Spinal cord (tissue), 10 donors: ENCODE measurements around the gene DHRS7B. TPM values are rescaled to one million over a fixed set of nuclear protein-coding genes. Genes with fewer than 3 reads are reported as not detected.
"Not testable (repeated sequence)": the region's sequence is repeated elsewhere in the genome, so short reads cannot be mapped to it uniquely, and the experiment has no call there.

Experiments used
- DNase-seq, 6 donors: peaks; one replicate each; pipeline versions ENCODE4 v3.0.0 to v3.0.0-alpha.2; 2013 to 2015; ENCODE audit warnings: low spot score in 6 of 6, low read depth in 4 of 6
- H3K27ac ChIP-seq: one replicate; pipeline ENCODE4 v1.5.1; 2013; ENCODE audit warnings: low read depth, low read length, control low read depth
- H3K27me3 ChIP-seq: one replicate; pipeline ENCODE4 v1.6.1; 2013; ENCODE audit warnings: low read length; ENCODE audit not compliant: control insufficient read depth, insufficient read depth
- H3K36me3 ChIP-seq: one replicate; pipeline ENCODE4 v1.6.1; 2013; ENCODE audit warnings: low read length; ENCODE audit not compliant: control insufficient read depth, insufficient read depth
- H3K4me1 ChIP-seq: one replicate; pipeline ENCODE4 v1.6.1; 2013; ENCODE audit warnings: low read length; ENCODE audit not compliant: control insufficient read depth, insufficient read depth
- H3K4me3 ChIP-seq: one replicate; pipeline ENCODE4 v1.5.1; 2013; ENCODE audit warnings: low read depth, low read length, control low read depth
- H3K9me3 ChIP-seq: one replicate; pipeline ENCODE4 v1.6.1; 2013; ENCODE audit warnings: low read length; ENCODE audit not compliant: control insufficient read depth, insufficient read depth
- WGBS: methylation state at CpG from one replicate; pipeline ENCODE4 v1.1.5; 2013; ENCODE audit warnings: missing lambda C conversion rate; ENCODE audit not compliant: insufficient coverage; 5-methylcytosine and 5-hydroxymethylcytosine counted together
- polyA plus RNA-seq, 2 donors: library from polyadenylated mRNA; unstranded; fragments of 120-200 nt; gene quantifications; one replicate each; pipeline ENCODE4 v1.2.1, GENCODE V29; 2013; ENCODE audit not compliant: insufficient read length in 2 of 2
- total RNA-seq, 2 donors: library from RNA; depleted of rRNA in 1 of 2; stranded (reverse); fragments of 120-200 nt in 1 of 2; fragments of >200 nt in 1 of 2; gene quantifications; one replicate each; pipeline versions ENCODE4 v1.2.3 to v1.2.4, GENCODE V29; 2013 to 2014
- donor health status: healthy.

Gene DHRS7B
- total and polyA plus RNA-seq, 4 donors: 20.3 to 43.2 (median 31.9) TPM

DNA sequence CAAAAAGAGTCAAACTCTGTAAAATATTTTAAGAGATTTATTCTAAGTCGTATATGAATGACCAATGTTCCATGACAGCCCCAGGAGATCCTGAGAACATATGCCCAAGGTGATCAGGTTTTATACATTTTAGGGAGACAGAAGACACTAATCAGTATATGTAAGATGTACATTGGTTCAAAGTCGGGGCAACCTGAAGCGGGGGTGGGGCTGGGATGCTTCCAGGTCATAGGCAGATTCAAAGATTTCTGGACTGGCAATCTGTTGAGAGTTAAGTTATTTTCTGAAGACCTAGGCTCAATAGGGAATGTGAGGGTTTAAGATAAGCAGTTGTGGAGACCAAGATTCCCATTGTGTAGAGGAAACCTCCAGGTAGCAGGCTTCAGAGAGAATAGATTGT, 20.4 kb upstream of the DHRS7B start:
- H3K9me3 ChIP-seq: no peaks in the 10 kb centered on the region
- H3K27ac ChIP-seq: no peak overlapping the region
- H3K36me3 ChIP-seq: no peaks in the 10 kb centered on the region
- H3K27me3 ChIP-seq: no peaks in the 10 kb centered on the region
- no peak for DNase-seq
- H3K4me3 ChIP-seq: no peak overlapping the region
- WGBS: 92% methylated on average over 2 of the region's 3 CpGs
- H3K4me1 ChIP-seq: no peaks in the 10 kb centered on the region

DNA sequence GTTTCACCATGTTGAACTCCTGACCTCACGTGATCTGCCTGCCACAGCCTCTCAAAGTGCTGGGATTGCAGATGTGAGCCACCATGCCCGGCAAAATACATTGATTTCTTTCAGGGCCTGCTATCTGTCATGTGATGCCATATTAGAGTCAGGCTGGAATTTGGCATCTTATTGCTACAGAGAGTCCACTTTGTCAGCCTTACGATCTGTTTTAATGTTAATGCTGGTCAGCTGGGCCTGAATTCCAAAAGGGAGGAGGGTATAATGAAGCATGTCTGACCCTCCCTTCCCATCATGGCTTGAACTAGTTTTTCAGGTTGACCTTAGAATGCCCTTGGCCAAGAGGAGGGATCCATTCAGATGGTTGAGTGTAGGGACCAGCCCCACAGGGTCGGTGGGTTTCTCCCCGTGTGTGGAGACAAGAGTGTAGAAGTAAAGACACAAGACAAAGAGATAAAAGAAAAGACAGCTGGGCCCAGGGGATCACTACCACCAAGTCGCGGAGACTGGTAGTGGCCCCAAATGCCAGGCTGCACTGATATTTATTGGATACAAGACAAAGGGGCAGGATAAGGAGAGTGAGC, 19.6 kb upstream of the DHRS7B start:
- H3K4me3 ChIP-seq, H3K36me3 ChIP-seq, H3K27ac ChIP-seq, DNase-seq, H3K9me3 ChIP-seq, H3K27me3 ChIP-seq, H3K4me1 ChIP-seq: not testable (repeated sequence)
- WGBS: 67% methylated on average over 5 of the region's 7 CpGs

DNA sequence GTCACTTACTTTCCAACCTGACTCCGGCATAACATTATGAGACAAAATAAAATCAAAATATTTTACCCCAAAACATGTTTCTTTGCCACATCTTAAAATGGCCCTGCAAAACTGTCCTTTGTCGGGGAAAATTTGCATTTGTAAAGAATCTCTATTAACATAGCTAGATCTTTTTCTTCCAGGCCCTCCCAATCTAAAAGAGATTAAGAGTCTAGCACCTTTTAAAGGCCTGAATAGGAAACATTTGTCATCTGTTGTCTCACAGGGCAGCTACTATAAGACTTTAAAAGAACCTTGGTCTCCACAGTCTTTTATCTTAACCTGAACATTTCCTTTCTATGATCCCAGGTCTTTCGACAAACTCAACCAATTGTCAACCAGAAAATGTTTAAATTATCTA, 18.1 kb upstream of the DHRS7B start:
- Histone ChIP-seq H3K27ac (no peak overlapping the region), H3K36me3 (no peaks in the 10 kb centered on the region), H3K4me3 (no peak overlapping the region), H3K27me3 (no peaks in the 10 kb centered on the region), H3K4me1 (no peaks in the 10 kb centered on the region), H3K9me3 (no peaks in the 10 kb centered on the region)
- no peak for DNase-seq
- 100% methylated on average over 1 of the region's 3 CpGs for WGBS

DNA sequence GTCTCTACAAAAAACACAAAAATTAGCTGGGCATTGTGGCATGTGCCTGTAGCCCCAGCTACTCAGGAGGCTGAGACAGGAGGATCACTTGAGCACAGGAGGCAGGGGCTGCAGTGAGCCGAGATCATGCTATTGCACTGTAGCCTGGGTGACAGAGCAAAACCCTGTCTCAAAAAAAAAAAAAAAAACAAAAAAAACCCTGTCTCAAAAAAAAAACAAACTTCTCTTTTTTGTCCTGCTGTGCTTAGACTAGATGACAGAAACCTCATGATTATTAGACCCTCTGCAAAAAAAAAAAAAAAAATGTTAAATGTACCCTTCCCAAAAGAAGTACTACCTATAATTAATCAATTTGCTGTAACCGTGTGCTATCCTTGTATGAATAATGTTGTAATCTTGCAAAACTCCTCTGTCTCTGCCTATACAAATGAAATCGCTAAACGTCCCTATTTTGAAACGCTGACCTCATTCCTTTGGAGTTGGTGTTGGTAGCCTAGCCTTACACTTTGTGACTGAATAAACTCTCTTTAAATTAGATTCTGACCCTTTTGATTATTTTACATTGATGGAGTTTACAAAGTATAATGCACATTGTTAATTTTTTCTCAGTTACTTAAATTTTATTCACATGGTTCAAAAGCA, 13.6 kb upstream of the DHRS7B start:
- WGBS: no CpG with 5 or more reads among the region's 5 CpGs
- Histone ChIP-seq H3K4me3 (no peak overlapping the region), H3K36me3 (no peaks in the 10 kb centered on the region), H3K4me1 (no peaks in the 10 kb centered on the region), H3K27ac (no peak overlapping the region), H3K9me3 (no peaks in the 10 kb centered on the region), H3K27me3 (no peaks in the 10 kb centered on the region)
- DNase-seq: no peak

DNA sequence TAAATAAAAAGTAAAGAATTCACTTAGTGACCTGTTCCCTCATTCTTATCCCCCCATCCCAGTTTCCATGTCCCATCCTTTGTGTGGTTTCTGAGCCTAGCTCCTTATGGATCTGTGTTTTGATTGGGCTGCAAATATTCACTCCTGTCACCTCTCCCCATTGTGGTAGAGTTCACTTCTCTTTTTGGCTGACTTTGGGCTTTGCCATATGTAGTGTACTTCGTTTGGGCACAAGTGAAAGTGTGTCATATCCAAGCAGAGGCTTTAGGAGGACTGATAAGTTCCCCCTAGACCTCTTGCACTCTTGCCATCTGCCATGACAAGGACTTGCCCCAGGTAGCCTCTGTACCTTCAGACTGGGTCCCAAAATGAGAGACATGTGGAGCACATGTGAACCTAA, 13.0 kb upstream of the DHRS7B start:
- H3K27me3 ChIP-seq: no peaks in the 10 kb centered on the region
- no peak for DNase-seq
- H3K36me3 ChIP-seq: no peaks in the 10 kb centered on the region
- no peak overlapping the region for H3K4me3 ChIP-seq
- no peaks in the 10 kb centered on the region for H3K4me1 ChIP-seq
- no peaks in the 10 kb centered on the region for H3K9me3 ChIP-seq
- no peak overlapping the region for H3K27ac ChIP-seq
- no CpG with 5 or more reads among the region's 1 CpG for WGBS

DNA sequence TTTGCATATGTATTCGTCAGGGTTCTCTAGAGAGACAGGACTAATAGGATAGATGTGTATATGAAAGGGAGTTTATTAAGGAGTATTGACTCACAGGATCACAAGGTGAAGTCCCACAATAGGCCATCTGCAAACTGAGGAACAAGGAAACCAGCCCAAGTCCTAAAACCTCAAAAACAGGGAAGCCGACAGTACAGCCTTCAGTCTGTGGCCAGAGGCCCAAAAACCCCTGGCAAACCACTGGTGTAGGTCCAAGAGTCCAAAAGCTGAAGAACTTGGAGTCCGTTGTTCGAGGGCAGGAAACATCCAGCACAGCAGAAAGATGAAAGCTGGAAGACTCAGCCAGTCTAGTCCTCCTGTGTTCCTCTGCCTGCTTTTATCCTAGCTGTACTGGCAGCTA, 12.0 kb upstream of the DHRS7B start:
- WGBS: 78% methylated on average over 3 of the region's 4 CpGs
- not testable (repeated sequence) for H3K4me3 ChIP-seq, H3K9me3 ChIP-seq, DNase-seq, H3K4me1 ChIP-seq, H3K27me3 ChIP-seq, H3K27ac ChIP-seq, H3K36me3 ChIP-seq

DNA sequence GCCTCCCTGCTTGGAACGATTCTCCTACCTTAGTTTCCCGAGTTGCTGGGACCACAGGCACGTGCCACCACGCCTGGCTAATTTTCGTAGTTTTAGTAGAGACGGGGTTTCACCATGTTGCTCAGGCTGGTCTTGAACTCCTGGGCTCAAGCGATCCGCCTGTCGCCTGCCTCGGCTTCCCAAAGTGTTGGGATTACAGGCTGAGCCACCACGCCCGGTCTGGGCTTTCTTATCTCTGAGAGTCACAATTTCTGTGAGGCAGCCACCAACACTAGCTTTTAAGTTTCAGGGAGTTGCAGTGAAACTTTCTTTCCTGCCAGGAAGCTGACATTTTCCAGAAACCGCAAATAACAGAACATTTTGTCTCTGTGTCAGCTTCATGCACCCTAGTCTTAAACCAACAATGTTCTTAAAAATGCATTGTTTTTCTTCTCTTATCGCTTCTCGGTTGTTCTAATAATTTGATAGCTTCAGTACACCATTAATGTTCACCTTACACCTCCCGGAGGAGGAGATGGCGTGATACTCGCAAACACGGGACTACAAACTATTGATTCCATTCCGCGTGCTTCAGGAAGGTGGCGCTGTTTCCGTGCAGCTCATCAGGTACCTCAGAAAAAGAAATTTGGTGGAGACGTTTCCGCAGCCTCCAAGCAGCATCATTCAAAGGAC, 7.4 kb upstream of the DHRS7B start:
- WGBS: 58% methylated on average over 16 of the region's 25 CpGs
- Histone ChIP-seq H3K27ac (no peak overlapping the region), H3K4me3 (no peak overlapping the region), H3K27me3 (peaks cover 3% of the 10 kb centered on the region), H3K9me3 (no peaks in the 10 kb centered on the region), H3K4me1 (no peaks in the 10 kb centered on the region), H3K36me3 (no peaks in the 10 kb centered on the region)
- DNase-seq: peak in 5 of 6 donors; percentile 45 to 90 (median 54)

DNA sequence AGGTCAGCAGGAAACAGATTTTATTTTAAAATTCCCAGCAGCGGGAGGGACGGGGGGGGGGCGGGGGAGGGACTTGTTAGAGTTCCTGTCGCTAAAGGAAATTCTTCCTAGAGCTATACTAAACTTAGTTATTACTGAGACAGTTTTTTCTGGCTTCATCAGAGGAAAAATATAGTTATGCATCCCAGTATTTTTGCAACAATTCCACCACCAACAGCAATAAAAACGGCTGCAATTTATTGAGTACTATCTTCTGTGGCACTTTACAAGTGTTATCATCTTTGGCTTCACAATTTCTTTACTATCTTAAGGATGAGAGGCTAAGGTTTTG, 6.9 kb upstream of the DHRS7B start:
- no peak overlapping the region for H3K27ac ChIP-seq

DNA sequence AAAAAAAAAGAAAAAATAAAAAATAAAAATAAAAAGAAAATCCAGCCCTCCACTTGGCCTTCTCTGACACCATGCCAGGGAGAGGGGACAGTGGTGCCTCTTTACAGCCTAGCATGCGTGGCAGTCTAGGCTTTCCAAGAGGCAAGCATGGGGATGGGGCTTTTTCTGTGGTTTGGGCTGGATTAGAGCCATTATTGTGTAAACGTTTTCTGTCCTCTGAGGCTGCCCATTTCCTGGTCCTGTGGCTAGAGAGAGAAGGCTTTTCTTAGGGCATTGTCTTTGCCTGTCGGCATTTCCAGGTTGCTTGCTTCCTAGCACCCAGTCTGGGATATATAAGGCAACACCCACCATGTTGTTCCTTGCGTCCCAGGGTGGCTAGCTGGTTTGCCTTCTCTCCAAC, 2.7 kb upstream of the DHRS7B start:
- H3K4me1 ChIP-seq: no peaks in the 10 kb centered on the region
- H3K27me3 ChIP-seq: peaks cover 3% of the 10 kb centered on the region
- WGBS: 43% methylated on average over 1 of the region's 4 CpGs
- DNase-seq: no peak
- H3K36me3 ChIP-seq: no peaks in the 10 kb centered on the region
- no peak overlapping the region for H3K27ac ChIP-seq
- H3K9me3 ChIP-seq: no peaks in the 10 kb centered on the region
- no peak overlapping the region for H3K4me3 ChIP-seq

More for the DNA sequence above, 6.9 kb upstream of the DHRS7B start:
- no peaks in the 10 kb centered on the region for H3K36me3 ChIP-seq
- no peak overlapping the region for H3K4me3 ChIP-seq
- DNase-seq: no peak
- no peaks in the 10 kb centered on the region for H3K4me1 ChIP-seq
- no CpG with 5 or more reads among the region's 5 CpGs for WGBS
- peaks cover 3% of the 10 kb centered on the region for H3K27me3 ChIP-seq
- H3K9me3 ChIP-seq: no peaks in the 10 kb centered on the region

DNA sequence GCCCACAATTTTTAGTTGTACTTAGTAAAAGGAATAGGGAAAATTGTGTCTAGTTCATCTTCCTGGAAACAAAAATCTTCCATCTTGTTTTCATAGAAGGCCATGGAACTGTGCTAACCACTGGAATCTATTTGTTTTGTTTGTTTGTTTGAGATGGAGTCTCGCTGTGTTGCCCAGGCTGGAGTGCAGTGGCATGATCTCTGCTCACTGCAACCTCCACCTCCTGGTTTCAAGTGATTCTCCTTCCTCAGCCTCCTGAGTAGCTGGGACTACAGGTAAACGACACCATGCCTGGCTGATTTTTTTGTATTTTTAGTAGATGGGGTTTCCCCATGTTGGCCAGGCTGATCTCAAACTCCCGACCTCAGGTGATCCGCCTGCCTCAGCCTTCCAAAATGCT, 2.2 kb upstream of the DHRS7B start:
- no CpG with 5 or more reads among the region's 4 CpGs for WGBS
- not testable (repeated sequence) for H3K27ac ChIP-seq, H3K27me3 ChIP-seq

More for the DNA sequence above, 2.2 kb upstream of the DHRS7B start:
- DNase-seq, H3K36me3 ChIP-seq, H3K9me3 ChIP-seq, H3K4me1 ChIP-seq, H3K4me3 ChIP-seq: not testable (repeated sequence)
